ENCODE data around the gene CLCNKB. TPM values are rescaled to one million over a fixed set of nuclear protein-coding genes. Genes with fewer than 3 reads are reported as not detected.
"Not testable (repeated sequence)": the region's sequence is repeated elsewhere in the genome, so short reads cannot be mapped to it uniquely, and the experiment has no call there.

CLCNKB gene
- total RNA-seq, 1 donor from 2014 or later = 0.97 TPM

- peaks cover 6% of the 10 kb centered on the region for H3K4me1 ChIP-seq
- no peak overlapping the region for H3K27ac ChIP-seq
- no peak overlapping the region for H3K9ac ChIP-seq
- H3K9me3 Mint-ChIP-seq = no peaks in the 10 kb centered on the region
- H2AFZ ChIP-seq (replicated peaks) = no peak overlapping the region
- H3K36me3 ChIP-seq = no peaks in the 10 kb centered on the region
- H3K27ac Mint-ChIP-seq = peak overlapping the region; percentile 72
- H3K4me2 ChIP-seq = no peak overlapping the region
- TF ChIP-seq EZH2 (IDR thresholded peaks at IDR 0.05) (no peak), EZH2phosphoT487 (IDR thresholded peaks at IDR 0.05) (no peak)
- TF ChIP-seq, protein P1, sequence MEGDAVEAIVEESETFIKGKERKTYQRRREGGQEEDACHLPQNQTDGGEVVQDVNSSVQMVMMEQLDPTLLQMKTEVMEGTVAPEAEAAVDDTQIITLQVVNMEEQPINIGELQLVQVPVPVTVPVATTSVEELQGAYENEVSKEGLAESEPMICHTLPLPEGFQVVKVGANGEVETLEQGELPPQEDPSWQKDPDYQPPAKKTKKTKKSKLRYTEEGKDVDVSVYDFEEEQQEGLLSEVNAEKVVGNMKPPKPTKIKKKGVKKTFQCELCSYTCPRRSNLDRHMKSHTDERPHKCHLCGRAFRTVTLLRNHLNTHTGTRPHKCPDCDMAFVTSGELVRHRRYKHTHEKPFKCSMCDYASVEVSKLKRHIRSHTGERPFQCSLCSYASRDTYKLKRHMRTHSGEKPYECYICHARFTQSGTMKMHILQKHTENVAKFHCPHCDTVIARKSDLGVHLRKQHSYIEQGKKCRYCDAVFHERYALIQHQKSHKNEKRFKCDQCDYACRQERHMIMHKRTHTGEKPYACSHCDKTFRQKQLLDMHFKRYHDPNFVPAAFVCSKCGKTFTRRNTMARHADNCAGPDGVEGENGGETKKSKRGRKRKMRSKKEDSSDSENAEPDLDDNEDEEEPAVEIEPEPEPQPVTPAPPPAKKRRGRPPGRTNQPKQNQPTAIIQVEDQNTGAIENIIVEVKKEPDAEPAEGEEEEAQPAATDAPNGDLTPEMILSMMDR (IDR thresholded peaks at IDR 0.05) = no peak
- no peaks in the 10 kb centered on the region for H3K79me2 ChIP-seq (ENCODE audit: low read depth)
- H3K27me3 Mint-ChIP-seq (ENCODE audit: insufficient read depth, low read depth) = peaks cover 12% of the 10 kb centered on the region
- peaks cover 22% of the 10 kb centered on the region for H3K27me3 ChIP-seq
- no peak overlapping the region for H3K4me3 ChIP-seq
- H3K4me1 Mint-ChIP-seq = peaks cover 29% of the 10 kb centered on the region
- H3K9me3 ChIP-seq (ENCODE audit: low read depth) = no peaks in the 10 kb centered on the region
- no peak for DNase-seq (ENCODE audit: low spot score)
- H4K20me1 ChIP-seq (ENCODE audit: low read depth) = no peaks in the 10 kb centered on the region
- no peaks in the 10 kb centered on the region for H3K36me3 Mint-ChIP-seq
- no peak overlapping the region for H3K4me3 Mint-ChIP-seq
- no peaks in the 10 kb centered on the region for H3F3A ChIP-seq (ENCODE audit: low read depth)
Measured at GRCh38 chr1:16022393-16022792, 21.2 kb upstream of the CLCNKB start.

DNA sequence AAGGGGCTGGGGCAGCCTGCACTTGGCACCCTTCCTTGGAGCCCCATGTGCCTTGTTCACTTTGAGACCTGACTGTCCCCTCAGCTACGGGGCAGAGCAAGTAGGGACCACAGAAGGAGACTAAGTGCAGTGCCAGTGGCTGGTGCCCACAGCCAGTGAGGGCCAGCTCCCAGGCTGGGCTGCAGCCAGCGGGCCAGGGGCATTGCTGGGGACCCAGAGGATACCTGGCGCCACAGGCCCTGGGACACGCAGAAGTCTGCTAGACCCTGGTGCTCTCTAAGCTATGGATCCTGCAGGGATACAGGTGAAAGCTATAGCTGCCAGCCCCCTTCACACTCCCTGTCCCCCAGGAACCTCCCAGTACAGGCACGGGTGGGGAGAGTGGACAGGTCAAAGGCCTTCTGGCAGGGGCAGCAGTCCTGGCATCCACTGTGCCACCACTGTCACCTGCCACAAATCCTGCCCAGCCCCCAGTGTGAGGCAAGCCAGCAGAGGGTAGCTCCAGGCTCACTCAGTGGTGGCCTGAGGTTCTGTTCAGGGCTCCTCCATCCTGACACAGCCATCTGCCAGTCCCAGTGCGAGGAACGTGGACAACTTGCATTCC is 20.4 kb upstream of the CLCNKB start:
- Histone ChIP-seq H3K4me1 (peaks cover 7% of the 10 kb centered on the region), H2AFZ (replicated peaks) (no peak overlapping the region), H3K9me3 (ENCODE audit: low read depth) (no peaks in the 10 kb centered on the region), H3F3A (ENCODE audit: low read depth) (no peaks in the 10 kb centered on the region), H3K27ac (no peak overlapping the region), H3K79me2 (ENCODE audit: low read depth) (no peaks in the 10 kb centered on the region), H3K9ac (no peak overlapping the region), H3K4me2 (no peak overlapping the region), H3K27me3 (peaks cover 23% of the 10 kb centered on the region), H3K36me3 (no peaks in the 10 kb centered on the region), H3K4me3 (no peak overlapping the region), H4K20me1 (ENCODE audit: low read depth) (no peaks in the 10 kb centered on the region)
- Mint-ChIP-seq H3K4me1 (peaks cover 26% of the 10 kb centered on the region), H3K9me3 (no peaks in the 10 kb centered on the region), H3K27me3 (ENCODE audit: insufficient read depth, low read depth) (peaks cover 12% of the 10 kb centered on the region), H3K27ac (no peak overlapping the region), H3K36me3 (no peaks in the 10 kb centered on the region), H3K4me3 (no peak overlapping the region)
- DNase-seq (ENCODE audit: low spot score) = no peak
- TF ChIP-seq, protein P1 (IDR thresholded peaks at IDR 0.05) = no peak
- TF ChIP-seq EZH2phosphoT487 (IDR thresholded peaks at IDR 0.05) = no peak
- no peak for TF ChIP-seq EZH2 (IDR thresholded peaks at IDR 0.05)

- not testable (repeated sequence) for H3K36me3 Mint-ChIP-seq; H3K4me1 ChIP-seq; H4K20me1 ChIP-seq (ENCODE audit: low read depth); DNase-seq (ENCODE audit: low spot score); H3K9me3 Mint-ChIP-seq; H3K4me3 Mint-ChIP-seq; H3K4me1 Mint-ChIP-seq; H3K27ac Mint-ChIP-seq; H2AFZ ChIP-seq (replicated peaks); H3K27ac ChIP-seq; H3K79me2 ChIP-seq (ENCODE audit: low read depth); H3K9ac ChIP-seq; H3K36me3 ChIP-seq; H3K9me3 ChIP-seq (ENCODE audit: low read depth); H3F3A ChIP-seq (ENCODE audit: low read depth)
- peaks cover 23% of the 10 kb centered on the region for H3K27me3 ChIP-seq
- peaks cover 18% of the 10 kb centered on the region for H3K27me3 Mint-ChIP-seq (ENCODE audit: insufficient read depth, low read depth)
- H3K4me2 ChIP-seq = peak overlapping the region; percentile 76
- H3K4me3 ChIP-seq = peak overlapping the region; percentile 38
Measured at GRCh38 chr1:16026302-16026701, 17.3 kb upstream of the CLCNKB start.

DNA sequence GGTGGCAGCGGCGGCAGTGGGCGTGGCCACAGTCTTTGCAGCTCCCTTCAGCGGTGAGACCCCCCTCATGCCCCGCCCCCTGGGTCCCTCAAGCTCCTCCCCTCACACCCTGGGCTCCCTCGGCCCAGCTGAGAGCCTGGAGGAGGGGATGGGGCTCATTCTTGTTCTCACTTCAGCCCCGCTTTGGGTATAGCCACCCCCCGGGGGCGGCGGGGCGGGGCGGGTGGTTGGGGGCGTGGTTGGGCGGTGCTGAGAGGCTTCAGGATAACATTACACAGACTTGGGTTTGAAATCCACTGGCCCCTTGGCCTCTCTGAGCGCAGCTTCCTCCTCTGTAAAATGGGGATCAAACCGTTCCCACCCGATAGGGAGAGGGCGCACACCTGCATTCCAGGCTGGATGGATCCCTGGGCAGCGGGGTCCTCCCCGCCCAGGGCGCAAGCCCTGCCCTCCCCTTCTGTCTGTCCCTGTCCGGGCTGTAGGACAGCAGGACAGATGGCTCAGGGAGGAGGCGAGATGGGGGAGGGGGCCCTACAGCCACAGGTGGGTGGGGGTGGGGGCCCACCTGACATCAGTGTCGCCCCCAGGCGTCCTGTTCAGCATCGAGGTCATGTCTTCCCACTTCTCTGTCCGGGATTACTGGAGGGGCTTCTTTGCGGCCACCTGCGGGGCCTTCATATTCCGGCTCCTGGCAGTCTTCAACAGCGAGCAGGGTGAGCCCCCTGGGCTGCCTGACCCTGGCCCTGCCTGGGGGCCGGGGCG is 16.7 kb upstream of the CLCNKB start:
- Mint-ChIP-seq H3K4me1 (peaks cover 4% of the 10 kb centered on the region), H3K4me3 (peak overlapping the region; percentile 58), H3K27ac (no peak overlapping the region), H3K9me3 (no peaks in the 10 kb centered on the region), H3K27me3 (ENCODE audit: insufficient read depth, low read depth) (peaks cover 13% of the 10 kb centered on the region), H3K36me3 (no peaks in the 10 kb centered on the region)
- H3K4me3 ChIP-seq = peak overlapping the region; percentile 38
- no peaks in the 10 kb centered on the region for H3F3A ChIP-seq (ENCODE audit: low read depth)
- H2AFZ ChIP-seq (replicated peaks) = peak overlapping the region; percentile 50
- TF ChIP-seq EZH2phosphoT487 (IDR thresholded peaks at IDR 0.05) (no peak), EZH2 (IDR thresholded peaks at IDR 0.05) (no peak)
- TF ChIP-seq, protein P1 (IDR thresholded peaks at IDR 0.05) = no peak
- H3K9ac ChIP-seq = no peak overlapping the region
- H3K36me3 ChIP-seq = no peaks in the 10 kb centered on the region
- peak; percentile 94 for DNase-seq (ENCODE audit: low spot score)
- H3K27me3 ChIP-seq = peaks cover 23% of the 10 kb centered on the region
- H3K79me2 ChIP-seq (ENCODE audit: low read depth) = no peaks in the 10 kb centered on the region
- peak overlapping the region; percentile 76 for H3K4me2 ChIP-seq
- H3K4me1 ChIP-seq = peaks cover 7% of the 10 kb centered on the region
- H3K27ac ChIP-seq = no peak overlapping the region
- H3K9me3 ChIP-seq (ENCODE audit: low read depth) = no peaks in the 10 kb centered on the region
- no peaks in the 10 kb centered on the region for H4K20me1 ChIP-seq (ENCODE audit: low read depth)
